Astrocyte (in vitro differentiated cells and primary cell): ENCODE data around the gene PDCD10. TPM values are rescaled to one million over a fixed set of nuclear protein-coding genes. Genes with fewer than 3 reads are reported as not detected.

Source experiments
- DNase-seq: peaks from one replicate; pipeline ENCODE4 v3.0.0-alpha.2; 2010; ENCODE audit warnings: low read depth
- FAIRE-seq: peaks from 2 replicates; lab custom pipeline; 2011; peaks lifted over from hg19 to GRCh38; lab: Jason Lieb, UNC
- H2AFZ ChIP-seq: 2 replicates; pipeline ENCODE4 v1.6.0; 2012; ENCODE audit warnings: low read depth, low read length, inconsistent platforms
- H3K27ac ChIP-seq: 2 replicates; pipeline ENCODE4 v1.5.1; 2011; ENCODE audit warnings: low read depth, low read length, inconsistent platforms
- H3K27me3 ChIP-seq: 2 replicates; pipeline ENCODE4 v1.6.0; 2011; ENCODE audit warnings: low read length, inconsistent platforms; ENCODE audit not compliant: insufficient read depth
- H3K36me3 ChIP-seq: 2 replicates; pipeline ENCODE4 v1.5.1; 2011; ENCODE audit warnings: low read length, inconsistent platforms; ENCODE audit not compliant: insufficient read depth
- H3K4me1 ChIP-seq: 2 replicates; pipeline ENCODE4 v1.5.1; 2011; ENCODE audit warnings: low read length, inconsistent platforms; ENCODE audit not compliant: insufficient read depth
- H3K4me2 ChIP-seq: 2 replicates; pipeline ENCODE4 v1.6.0; 2012; ENCODE audit warnings: low read length, inconsistent platforms
- H3K4me3 ChIP-seq: 2 replicates; pipeline ENCODE4 v1.5.1; 2011; ENCODE audit warnings: low read depth, mild to moderate bottlenecking, low read length, inconsistent platforms; ENCODE audit not compliant: insufficient read depth
- H3K79me2 ChIP-seq: 2 replicates; pipeline ENCODE4 v1.6.0; 2012; ENCODE audit warnings: mild to moderate bottlenecking, low read length, inconsistent platforms; ENCODE audit not compliant: insufficient read depth
- H3K9ac ChIP-seq: 2 replicates; pipeline ENCODE4 v1.6.0; 2012; ENCODE audit warnings: mild to moderate bottlenecking, low read length, inconsistent platforms
- H3K9me3 ChIP-seq: 2 replicates; pipeline ENCODE4 v1.5.1; 2012; ENCODE audit warnings: low read depth, mild to moderate bottlenecking, low read length, inconsistent platforms; ENCODE audit not compliant: insufficient read depth
- H4K20me1 ChIP-seq: 2 replicates; pipeline ENCODE4 v1.6.0; 2012; ENCODE audit warnings: low read length, inconsistent platforms; ENCODE audit not compliant: insufficient read depth
- H3K27ac Mint-ChIP-seq: one replicate; pipeline ENCODE4 v1.8.0; 2021; ENCODE audit warnings: mild to moderate bottlenecking, mixed read lengths; ENCODE audit not compliant: unreplicated experiment
- H3K27me3 Mint-ChIP-seq: one replicate; pipeline ENCODE4 v1.8.0; 2021; ENCODE audit warnings: low read depth, mixed read lengths; ENCODE audit not compliant: unreplicated experiment
- H3K36me3 Mint-ChIP-seq: one replicate; pipeline ENCODE4 v1.8.0; 2021; ENCODE audit warnings: low read depth, mixed read lengths; ENCODE audit not compliant: unreplicated experiment
- H3K4me1 Mint-ChIP-seq: one replicate; pipeline ENCODE4 v1.8.0; 2021; ENCODE audit warnings: low read depth, mixed read lengths; ENCODE audit not compliant: unreplicated experiment
- H3K4me3 Mint-ChIP-seq: one replicate; pipeline ENCODE4 v1.8.0; 2021; ENCODE audit warnings: mild to moderate bottlenecking, moderate library complexity, mixed read lengths; ENCODE audit not compliant: unreplicated experiment
- H3K9me3 Mint-ChIP-seq: one replicate; pipeline ENCODE4 v1.8.0; 2021; ENCODE audit warnings: mild to moderate bottlenecking, mixed read lengths; ENCODE audit not compliant: unreplicated experiment
- EZH2 ChIP-seq: IDR thresholded peaks from 2 replicates; pipeline ENCODE4 v1.6.1; 2012; ENCODE audit warnings: mild to moderate bottlenecking, low read length, inconsistent platforms; ENCODE audit not compliant: insufficient read depth
- total RNA-seq: library from RNA; stranded (reverse); gene quantifications from 2 replicates; pipeline ENCODE4 v1.2.1, GENCODE V29; 2021
- TF ChIP-seq, protein P1 (sequence below): IDR thresholded peaks from 2 replicates; pipeline ENCODE4 v1.5.1; 2011; ENCODE audit warnings: low read depth, mild to moderate bottlenecking, inconsistent platforms, low read length, moderate library complexity; ENCODE audit not compliant: insufficient read depth

PDCD10 gene
- total RNA-seq, 1 donor from 2014 or later, result 66.9 TPM

GRCh38 chr3:167662919-167663400 lies 71.7 kb downstream of the PDCD10 start:
- no peak for FAIRE-seq
- H3K4me1 Mint-ChIP-seq, result no peaks in the 10 kb centered on the region
- H3K4me2 ChIP-seq, result no peak overlapping the region
- no peak overlapping the region for H3K27ac ChIP-seq
- H3K36me3 ChIP-seq, result no peaks in the 10 kb centered on the region
- no peak overlapping the region for H3K27ac Mint-ChIP-seq
- no peaks in the 10 kb centered on the region for H3K27me3 ChIP-seq
- H3K27me3 Mint-ChIP-seq, result no peaks in the 10 kb centered on the region
- no peaks in the 10 kb centered on the region for H3K9me3 ChIP-seq
- H3K4me1 ChIP-seq, result no peaks in the 10 kb centered on the region
- H3K9me3 Mint-ChIP-seq, result no peaks in the 10 kb centered on the region
- H4K20me1 ChIP-seq, result no peaks in the 10 kb centered on the region
- H3K4me3 Mint-ChIP-seq, result no peak overlapping the region
- no peak overlapping the region for H3K9ac ChIP-seq
- H3K79me2 ChIP-seq, result no peaks in the 10 kb centered on the region
- DNase-seq, result no peak
- TF ChIP-seq EZH2, result no peak
- TF ChIP-seq, protein P1, sequence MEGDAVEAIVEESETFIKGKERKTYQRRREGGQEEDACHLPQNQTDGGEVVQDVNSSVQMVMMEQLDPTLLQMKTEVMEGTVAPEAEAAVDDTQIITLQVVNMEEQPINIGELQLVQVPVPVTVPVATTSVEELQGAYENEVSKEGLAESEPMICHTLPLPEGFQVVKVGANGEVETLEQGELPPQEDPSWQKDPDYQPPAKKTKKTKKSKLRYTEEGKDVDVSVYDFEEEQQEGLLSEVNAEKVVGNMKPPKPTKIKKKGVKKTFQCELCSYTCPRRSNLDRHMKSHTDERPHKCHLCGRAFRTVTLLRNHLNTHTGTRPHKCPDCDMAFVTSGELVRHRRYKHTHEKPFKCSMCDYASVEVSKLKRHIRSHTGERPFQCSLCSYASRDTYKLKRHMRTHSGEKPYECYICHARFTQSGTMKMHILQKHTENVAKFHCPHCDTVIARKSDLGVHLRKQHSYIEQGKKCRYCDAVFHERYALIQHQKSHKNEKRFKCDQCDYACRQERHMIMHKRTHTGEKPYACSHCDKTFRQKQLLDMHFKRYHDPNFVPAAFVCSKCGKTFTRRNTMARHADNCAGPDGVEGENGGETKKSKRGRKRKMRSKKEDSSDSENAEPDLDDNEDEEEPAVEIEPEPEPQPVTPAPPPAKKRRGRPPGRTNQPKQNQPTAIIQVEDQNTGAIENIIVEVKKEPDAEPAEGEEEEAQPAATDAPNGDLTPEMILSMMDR, result no peak
- no peaks in the 10 kb centered on the region for H3K36me3 Mint-ChIP-seq
- H3K4me3 ChIP-seq, result no peak overlapping the region
- no peak overlapping the region for H2AFZ ChIP-seq

DNA sequence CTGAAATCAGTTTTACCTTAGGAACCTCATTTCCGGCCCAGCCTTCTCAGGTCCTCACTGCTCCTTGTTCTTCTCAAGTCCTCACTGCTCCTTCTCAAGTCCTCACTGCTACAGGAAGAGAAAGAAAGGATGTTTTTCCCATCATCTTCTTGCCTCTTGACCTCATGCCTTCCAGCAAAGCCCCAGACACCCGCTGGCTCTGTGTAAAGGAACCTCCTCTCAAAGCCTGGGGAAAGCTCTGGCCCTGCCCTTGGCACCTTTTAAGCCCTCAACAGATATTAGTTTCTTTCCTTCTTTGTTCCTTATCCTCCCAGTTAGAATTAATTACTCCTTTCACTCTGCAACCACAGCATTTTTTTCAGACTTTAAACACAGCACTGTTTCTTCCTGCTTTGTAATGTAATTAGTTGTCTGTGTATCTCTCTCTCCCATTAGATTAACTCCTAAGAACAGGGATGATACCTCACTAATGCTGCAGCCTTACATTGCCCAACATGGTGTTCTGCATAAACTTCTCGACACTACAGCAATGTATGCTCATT lies 76.9 kb downstream of the PDCD10 start:
- DNase-seq (no peak), FAIRE-seq (no peak)
- Mint-ChIP-seq H3K27ac (no peak overlapping the region), H3K9me3 (no peaks in the 10 kb centered on the region), H3K27me3 (no peaks in the 10 kb centered on the region), H3K4me3 (no peak overlapping the region), H3K4me1 (no peaks in the 10 kb centered on the region), H3K36me3 (no peaks in the 10 kb centered on the region)
- Histone ChIP-seq H3K9ac (no peak overlapping the region), H4K20me1 (no peaks in the 10 kb centered on the region), H3K27me3 (no peaks in the 10 kb centered on the region), H2AFZ (no peak overlapping the region), H3K4me1 (no peaks in the 10 kb centered on the region), H3K79me2 (no peaks in the 10 kb centered on the region), H3K4me3 (no peak overlapping the region), H3K36me3 (no peaks in the 10 kb centered on the region), H3K9me3 (no peaks in the 10 kb centered on the region), H3K4me2 (no peak overlapping the region), H3K27ac (no peak overlapping the region)
- TF ChIP-seq, protein P1, result no peak
- no peak for TF ChIP-seq EZH2

GRCh38 chr3:167656821-167657220 lies 77.9 kb downstream of the PDCD10 start:
- Mint-ChIP-seq H3K27me3 (no peaks in the 10 kb centered on the region), H3K36me3 (no peaks in the 10 kb centered on the region), H3K9me3 (no peaks in the 10 kb centered on the region), H3K4me3 (no peak overlapping the region), H3K4me1 (no peaks in the 10 kb centered on the region), H3K27ac (no peak overlapping the region)
- DNase-seq, result no peak
- H3K4me3 ChIP-seq, result no peak overlapping the region
- no peak overlapping the region for H3K27ac ChIP-seq
- H4K20me1 ChIP-seq, result no peaks in the 10 kb centered on the region
- H3K9me3 ChIP-seq, result no peaks in the 10 kb centered on the region
- FAIRE-seq, result no peak
- H3K27me3 ChIP-seq, result no peaks in the 10 kb centered on the region
- H3K4me1 ChIP-seq, result no peaks in the 10 kb centered on the region
- no peak overlapping the region for H2AFZ ChIP-seq
- H3K9ac ChIP-seq, result no peak overlapping the region
- H3K4me2 ChIP-seq, result no peak overlapping the region
- no peaks in the 10 kb centered on the region for H3K79me2 ChIP-seq
- H3K36me3 ChIP-seq, result no peaks in the 10 kb centered on the region
- TF ChIP-seq, protein P1, result no peak
- no peak for TF ChIP-seq EZH2
